K562 (cell line): ENCODE measurements around the gene NHS. TPM values are rescaled to one million over a fixed set of nuclear protein-coding genes. Genes with fewer than 3 reads are reported as not detected.

ENCODE experiments used
- ATAC-seq: fragments of 200-7000 bp; cut with Tn5 transposase; 3 replicates; pipeline ENCODE4 v1.9.1; 2020; ENCODE audit warnings: moderate library complexity
- BruUV-seq: library from RNA; stranded (reverse); fragments of 400-500 nt; replicated peaks from 2 replicates; lab custom pipeline; 2021; lab: Mats Ljungman, UMichigan
- CTCF ChIA-PET: fragments of 300-600 bp; formaldehyde crosslinking; extraction: SDS; loops from one replicate; lab custom pipeline; 2021; ENCODE audit warnings: low intra/inter-chr PET ratio; lab: Yijun Ruan, JAX
- POLR2A ChIA-PET: fragments of 300-600, 350-650 bp; sonication (Branson Sonifier 250); formaldehyde crosslinking; extraction: SDS; loops from one replicate; lab custom pipeline; 2021; ENCODE audit warnings: antibody characterized with exemption, inconsistent platforms; lab: Yijun Ruan, JAX
- DNase-seq, 4 experiments: peaks; one replicate each; pipeline versions ENCODE4 v3.0.0 to v3.0.0-alpha.2; 2011 to 2018; ENCODE audit warnings: low spot score in 3 of 4, mixed read lengths in 3 of 4; ENCODE audit errors: extremely low read depth in 1 of 4
- FAIRE-seq: peaks from 2 replicates; lab custom pipeline; 2011; peaks lifted over from hg19 to GRCh38; lab: Jason Lieb, UNC
- H2AFZ ChIP-seq: 2 replicates; pipeline ENCODE4 v1.6.0; 2011; ENCODE audit warnings: low read depth, low read length, control low read depth, inconsistent platforms
- H3K27ac ChIP-seq: fragments of 200-600 bp; 3 replicates; pipeline ENCODE4 v1.8.0; 2011; ENCODE audit warnings: low read depth, mild to moderate bottlenecking, control low read depth, inconsistent platforms, low read length, moderate library complexity, mixed read lengths; ENCODE audit errors: extremely low read depth
- H3K27me3 ChIP-seq, 2 experiments: fragments of 300-600 bp in 1 of 2; 2 replicates in 1 of 2; 3 replicates in 1 of 2; pipeline versions ENCODE4 v1.6.0 to v1.8.0; 2011; ENCODE audit warnings: inconsistent platforms in 2 of 2, low read length in 2 of 2, mild to moderate bottlenecking in 1 of 2, mixed read lengths in 1 of 2, moderate library complexity in 1 of 2; ENCODE audit not compliant: control insufficient read depth in 2 of 2, insufficient read depth in 2 of 2
- H3K36me3 ChIP-seq: fragments of 300-600 bp; 3 replicates; pipeline ENCODE4 v1.8.0; 2011; ENCODE audit warnings: mild to moderate bottlenecking, low read length, inconsistent platforms; ENCODE audit not compliant: control insufficient read depth, insufficient read depth
- H3K4me1 ChIP-seq, 2 experiments: fragments of 200-600 bp in 1 of 2; replicated peaks in 1 of 2; 2 replicates in 1 of 2; 3 replicates in 1 of 2; pipeline versions ENCODE4 v1.5.1 to v1.8.0; 2011; ENCODE audit warnings: inconsistent platforms in 2 of 2, low read length in 2 of 2, mild to moderate bottlenecking in 1 of 2, mixed read lengths in 1 of 2, moderate library complexity in 1 of 2; ENCODE audit not compliant: control insufficient read depth in 2 of 2, insufficient read depth in 2 of 2
- H3K4me2 ChIP-seq: 2 replicates; pipeline ENCODE4 v1.6.1; 2011; ENCODE audit warnings: low read length, control low read depth, inconsistent platforms, mixed read lengths; ENCODE audit not compliant: insufficient read depth
- H3K4me3 ChIP-seq: fragments of 200-600 bp; sonication (generic), shearing (Covaris generic); 2 replicates; pipeline ENCODE4 v1.5.1; 2016; ENCODE audit warnings: control low read depth, inconsistent platforms
- H3K79me2 ChIP-seq: fragments of 200-600 bp; 3 replicates; pipeline ENCODE4 v1.8.0; 2011; ENCODE audit warnings: low read length, inconsistent platforms; ENCODE audit not compliant: control insufficient read depth, insufficient read depth
- H3K9ac ChIP-seq, 2 experiments: 2 replicates each; pipeline versions ENCODE4 v1.6.0 to v1.6.1; 2011; ENCODE audit warnings: low read depth in 2 of 2, low read length in 2 of 2, control low read depth in 1 of 2, inconsistent platforms in 1 of 2, mild to moderate bottlenecking in 1 of 2, mixed read lengths in 1 of 2; ENCODE audit not compliant: insufficient read depth in 1 of 2
- H3K9me1 ChIP-seq: one replicate; pipeline ENCODE4 v1.6.0; 2011; ENCODE audit warnings: inconsistent platforms, mild to moderate bottlenecking, low read length, moderate library complexity; ENCODE audit not compliant: control insufficient read depth, insufficient read depth
- H3K9me3 ChIP-seq: replicated peaks from 2 replicates; pipeline ENCODE4 v1.5.1; 2011; ENCODE audit warnings: low read depth, low read length, inconsistent platforms; ENCODE audit not compliant: control insufficient read depth, insufficient read depth
- H4K20me1 ChIP-seq: replicated peaks from 2 replicates; pipeline ENCODE4 v1.6.1; 2011; ENCODE audit warnings: low read length, inconsistent platforms, mixed read lengths; ENCODE audit not compliant: control insufficient read depth, insufficient read depth
- ATF4 ChIP-seq: fragments of 450-650 bp; formaldehyde crosslinking; IDR thresholded peaks from 2 replicates; pipeline ENCODE4 v1.4.0; 2022; ENCODE audit warnings: mild to moderate bottlenecking, moderate library complexity
- CHD2 ChIP-seq: IDR thresholded peaks from 2 replicates; pipeline ENCODE4 v1.6.1; 2011; ENCODE audit warnings: low read depth, low read length
- CREB3 ChIP-seq: fragments of 450-650 bp; conservative IDR thresholded peaks from 2 replicates; pipeline ENCODE4 v1.6.1; 2016; ENCODE audit warnings: missing genetic modification characterization, low read depth, mild to moderate bottlenecking, missing compliant biosample characterization, moderate library complexity
- ETV6 ChIP-seq, 3 experiments: fragments of 150-350 bp in 1 of 3; sonication (generic) in 1 of 3; formaldehyde crosslinking in 1 of 3; IDR thresholded peaks; 2 replicates each; pipeline versions ENCODE4 v1.6.1 to v1.8.0; 2014 to 2022; ENCODE audit warnings: borderline replicate concordance in 2 of 3, low read depth in 2 of 3, antibody characterized with exemption in 1 of 3, low read length in 1 of 3, mild to moderate bottlenecking in 1 of 3, missing genetic modification reagents in 1 of 3
- HDAC6 ChIP-seq: IDR thresholded peaks from 2 replicates; pipeline ENCODE4 v1.6.1; 2012; ENCODE audit warnings: low read depth, mild to moderate bottlenecking, control low read depth, inconsistent platforms, low read length, moderate library complexity
- HNRNPH1 ChIP-seq: fragments of 200-400 bp; formaldehyde crosslinking; optimal IDR thresholded peaks from 2 replicates; pipeline ENCODE3; 2017; ENCODE audit warnings: low read depth, mild to moderate bottlenecking, low read length, moderate library complexity
- HSF4 ChIP-seq: fragments of 250-450 bp; sonication (Bioruptor Pico); IDR thresholded peaks from 2 replicates; pipeline ENCODE4 v2.1.2; 2022; ENCODE audit warnings: mild to moderate bottlenecking, moderate library complexity, borderline replicate concordance
- MEF2D ChIP-seq: conservative IDR thresholded peaks from 2 replicates; pipeline ENCODE4 v1.6.1; 2016; ENCODE audit warnings: low read depth, missing genetic modification characterization, missing compliant biosample characterization
- PHF20 ChIP-seq: fragments of 450-650 bp; IDR thresholded peaks from 2 replicates; pipeline ENCODE4 v1.6.1; 2018; ENCODE audit not compliant: partially characterized antibody
- PHF8 ChIP-seq: fragments of 200-600 bp; sonication (generic); IDR thresholded peaks from 2 replicates; pipeline ENCODE4 v1.6.1; 2012; ENCODE audit warnings: mixed run types, mild to moderate bottlenecking, inconsistent platforms, low read length, moderate library complexity, borderline replicate concordance
- RNF2 ChIP-seq: sonication (generic); IDR thresholded peaks from 2 replicates; pipeline ENCODE4 v1.6.1; 2016
- TBP ChIP-seq: optimal IDR thresholded peaks from 2 replicates; pipeline ENCODE3; 2011; ENCODE audit warnings: low read depth, low read length, improper control_type of control experiment
- TCF15 ChIP-seq: fragments of 250-450 bp; sonication (Bioruptor Pico); IDR thresholded peaks from 2 replicates; pipeline ENCODE4 v1.8.0; 2022; ENCODE audit warnings: moderate library complexity, mild to moderate bottlenecking, inconsistent platforms
- ZBTB34 ChIP-seq: fragments of 250-450 bp; sonication (Bioruptor Pico); IDR thresholded peaks from 2 replicates; pipeline ENCODE4 v1.8.0; 2021; ENCODE audit warnings: mild to moderate bottlenecking, moderate library complexity
- ZEB2 ChIP-seq: fragments of 450-650 bp; IDR thresholded peaks from 2 replicates; pipeline ENCODE4 v1.6.1; 2016
- ZNF165 ChIP-seq: fragments of 250-450 bp; sonication (Bioruptor Pico); IDR thresholded peaks from 2 replicates; pipeline ENCODE4 v1.4.0; 2020; ENCODE audit warnings: borderline replicate concordance
- ZNF263 ChIP-seq: sonication (generic); formaldehyde crosslinking; IDR thresholded peaks from 2 replicates; pipeline ENCODE4 v1.8.0; 2022; ENCODE audit warnings: mild to moderate bottlenecking, missing genetic modification reagents, borderline replicate concordance
- WGBS: fragments of 100-300 bp; shearing (Covaris generic); methylation state at CpG from one replicate; pipeline ENCODE4 v1.1.6; 2016; ENCODE audit warnings: low coverage, mixed read lengths; ENCODE audit not compliant: insufficient coverage; ENCODE audit errors: missing lambda C conversion rate; 5-methylcytosine and 5-hydroxymethylcytosine counted together
- in situ Hi-C: fragments of 300-500 bp; cut with MboI; formaldehyde crosslinking; loops from 4 replicates; pipeline ENCODE4 v1.15.0; 2018; ENCODE audit warnings: inconsistent platforms, mixed read lengths
- intact Hi-C: fragments of 100-400 bp; cut with micrococcal nuclease; formaldehyde crosslinking; loops from 2 replicates; pipeline ENCODE4 v1.14.2; 2022
- polyA plus RNA-seq, 8 experiments: library from polyadenylated mRNA; depleted of rRNA in 4 of 8; stranded (reverse) in 5 of 8; unstranded in 3 of 8; fragments of >200 nt; fragmentation: Nextera tagmentation in 2 of 8; fragmentation: Illumina TruSeq in 1 of 8; extraction: Ambion mirVana in 2 of 8; extraction: Trizol in 1 of 8; gene quantifications; 2 replicates each; pipeline versions ENCODE4 v1.2.1 to v1.2.3, GENCODE V29; 2011 to 2014; ENCODE audit warnings: inconsistent platforms in 1 of 8, missing spikeins in 1 of 8
- total RNA-seq, 7 experiments: library from RNA; depleted of rRNA in 6 of 7; stranded (reverse); fragments of >200 nt in 6 of 7; fragmentation: Illumina TruSeq in 2 of 7; extraction: Trizol in 2 of 7; gene quantifications; 2 replicates each; pipeline versions ENCODE4 v1.2.1 to v1.2.3, GENCODE V29; 2011 to 2021; ENCODE audit warnings: low replicate concordance in 1 of 7

The NHS gene
- total and polyA plus RNA-seq, 9 of the 15 experiments (the other 6 are each of a cell fraction or from before 2014, with no cell fraction given), result 0.02 TPM; not detected in 8

- no peak for FAIRE-seq
- Histone ChIP-seq H4K20me1 (no peaks in the 10 kb centered on the region), H3K9me3 (no peaks in the 10 kb centered on the region; the same call in 1 of the 2 replicates), H3K27ac (no peak overlapping the region), H3K27me3 (no peaks in the 10 kb centered on the region), H3K9ac (no peak overlapping the region), H3K4me3 (no peak overlapping the region), H2AFZ (no peak overlapping the region), H3K4me2 (no peak overlapping the region), H3K36me3 (no peaks in the 10 kb centered on the region), H3K9me1 (no peaks in the 10 kb centered on the region), H3K4me1 (no peaks in the 10 kb centered on the region; a peak in 1 of 5 replicates), H3K79me2 (no peaks in the 10 kb centered on the region)
- POLR2A ChIA-PET, result no interaction called here
- BruUV-seq, result no TSS peak
- intact Hi-C loops (no loop called here), in situ Hi-C loops (no loop called here)
- no peak for TF ChIP-seq ZBTB34 (CRISPR knock-in tag)
- no peak for TF ChIP-seq ATF4 (CRISPR knock-in tag)
- no peak for TF ChIP-seq HNRNPH1
- no peak for TF ChIP-seq ZEB2
- no peak for TF ChIP-seq PHF20
- no peak for TF ChIP-seq RNF2
- no peak for TF ChIP-seq ETV6 (IDR thresholded peaks at IDR 0.05; ENCODE audit: borderline replicate concordance in 1 of 2, low read depth in 2 of 2, low read length in 1 of 2)
- no peak for TF ChIP-seq ETV6 (CRISPR knock-in tag; IDR thresholded peaks at IDR 0.05; ENCODE audit: borderline replicate concordance)
- no peak for TF ChIP-seq ZNF263 (CRISPR knock-in tag)
- no peak for TF ChIP-seq TCF15 (CRISPR knock-in tag)
- TF ChIP-seq HDAC6, result no peak
- no peak for TF ChIP-seq HSF4 (CRISPR knock-in tag)
- TF ChIP-seq ZNF165, result no peak
- TF ChIP-seq CREB3 (tag), result no peak
- no peak for TF ChIP-seq MEF2D
- TF ChIP-seq CHD2, result no peak
- no peak for TF ChIP-seq TBP
- no peak for TF ChIP-seq PHF8
- CTCF ChIA-PET, result no interaction called here
- WGBS, result 1% methylated on average over 6 of the region's 6 CpGs
- DNase-seq, result no peak
- ATAC-seq, result no peak
These were observed 363.9 kb downstream of the NHS start for GRCh38 chrX:17738737-17739535.
